ENCODE measurements around the gene EXOC5.
"Not testable (repeated sequence)": the region's sequence is repeated elsewhere in the genome, so short reads cannot be mapped to it uniquely, and the experiment has no call there.

DNA sequence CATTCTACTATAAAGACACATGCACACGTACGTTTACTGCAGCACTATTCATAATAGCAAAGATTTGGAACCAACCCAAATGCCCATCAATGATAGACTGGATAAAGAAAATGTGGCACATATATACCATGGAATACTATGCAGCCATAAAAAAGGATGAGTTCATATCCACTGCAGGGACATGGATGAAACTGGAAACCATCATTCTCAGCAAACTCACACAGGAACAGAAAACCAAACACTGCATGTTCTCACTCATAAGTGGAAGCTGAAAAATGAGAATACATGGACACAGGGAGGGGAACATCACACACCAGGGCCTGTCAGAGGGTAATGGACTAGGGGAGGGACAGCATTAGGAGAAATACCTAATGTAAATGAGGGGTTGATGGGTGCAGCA is 10.5 kb downstream of the EXOC5 start:
- TF ChIP-seq, protein P1, sequence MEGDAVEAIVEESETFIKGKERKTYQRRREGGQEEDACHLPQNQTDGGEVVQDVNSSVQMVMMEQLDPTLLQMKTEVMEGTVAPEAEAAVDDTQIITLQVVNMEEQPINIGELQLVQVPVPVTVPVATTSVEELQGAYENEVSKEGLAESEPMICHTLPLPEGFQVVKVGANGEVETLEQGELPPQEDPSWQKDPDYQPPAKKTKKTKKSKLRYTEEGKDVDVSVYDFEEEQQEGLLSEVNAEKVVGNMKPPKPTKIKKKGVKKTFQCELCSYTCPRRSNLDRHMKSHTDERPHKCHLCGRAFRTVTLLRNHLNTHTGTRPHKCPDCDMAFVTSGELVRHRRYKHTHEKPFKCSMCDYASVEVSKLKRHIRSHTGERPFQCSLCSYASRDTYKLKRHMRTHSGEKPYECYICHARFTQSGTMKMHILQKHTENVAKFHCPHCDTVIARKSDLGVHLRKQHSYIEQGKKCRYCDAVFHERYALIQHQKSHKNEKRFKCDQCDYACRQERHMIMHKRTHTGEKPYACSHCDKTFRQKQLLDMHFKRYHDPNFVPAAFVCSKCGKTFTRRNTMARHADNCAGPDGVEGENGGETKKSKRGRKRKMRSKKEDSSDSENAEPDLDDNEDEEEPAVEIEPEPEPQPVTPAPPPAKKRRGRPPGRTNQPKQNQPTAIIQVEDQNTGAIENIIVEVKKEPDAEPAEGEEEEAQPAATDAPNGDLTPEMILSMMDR (IDR thresholded peaks at IDR 0.05) = not testable (repeated sequence)
- not testable (repeated sequence) for TF ChIP-seq EP300 (IDR thresholded peaks at IDR 0.05); POLR2A (IDR thresholded peaks at IDR 0.05; ENCODE audit: low read depth); POLR2AphosphoS5 (IDR thresholded peaks at IDR 0.05)

All from esophagus muscularis mucosa (tissue), 4 donors.